ENCODE measurements around the gene DDX54. TPM values are rescaled to one million over a fixed set of nuclear protein-coding genes. Genes with fewer than 3 reads are reported as not detected.
A peak's percentile ranks its signal among the peaks of the same experiment; 100 is the strongest.

Gene DDX54
- total RNA-seq, 2 donors from 2014 or later = 37.0 to 47.6 TPM

DNA sequence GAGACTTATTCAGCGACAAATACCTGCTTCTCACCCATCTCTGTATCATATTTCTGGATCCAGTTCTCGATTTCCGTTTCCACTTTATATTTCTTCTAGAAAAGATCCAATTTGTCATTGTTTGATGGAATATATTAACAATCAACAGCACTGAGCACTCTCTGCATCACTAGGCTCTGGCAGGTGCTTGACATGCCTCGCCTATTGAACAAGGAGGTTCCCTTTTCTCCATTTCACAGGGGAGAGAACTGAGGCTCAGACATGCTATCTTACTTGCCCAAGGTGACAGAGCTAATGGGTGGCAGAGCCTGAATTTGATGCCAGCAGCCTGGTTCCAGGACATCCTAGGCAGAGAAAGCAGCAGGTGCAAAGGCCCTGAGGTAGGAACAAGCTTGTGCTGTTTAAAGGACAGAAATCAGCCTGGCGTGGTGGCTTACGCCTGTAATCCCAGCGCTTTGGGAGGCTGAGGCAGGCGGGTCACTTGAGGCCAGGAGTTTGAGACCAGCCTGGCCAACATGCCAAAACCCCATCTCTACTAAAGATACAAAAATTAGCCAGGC lies 12.3 kb upstream of the DDX54 start:
- DNase-seq (ENCODE audit: low spot score) = no peak
- intact Hi-C loops (cut with DNase I) = loop anchor here in 1 of 2 donors (10.0 kb wide), 1 partner anchor 227 kb away; the partner anchor contains the start of gene SDSL

DNA sequence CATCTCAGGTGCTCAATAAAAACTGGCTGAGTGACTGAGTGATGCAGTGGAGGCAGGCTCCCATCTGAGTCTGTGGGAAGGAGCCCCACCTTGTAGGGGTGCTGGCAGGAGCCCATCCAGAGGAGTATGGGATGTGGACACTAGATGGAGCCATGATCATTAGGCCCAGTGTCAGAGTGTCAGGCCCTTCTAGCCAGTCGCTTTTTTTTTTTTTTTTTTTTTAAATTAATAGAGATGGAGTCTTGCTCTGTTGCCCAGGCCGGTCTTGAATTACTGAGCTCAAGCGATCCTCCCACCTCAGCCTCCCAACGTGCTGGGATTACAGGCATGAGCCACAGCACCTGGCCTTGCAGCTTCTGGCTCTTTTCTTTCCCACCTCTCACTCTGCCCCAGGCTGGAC lies 11.7 kb upstream of the DDX54 start:
- intact Hi-C loops (cut with DNase I) = loop anchor here in 1 of 2 donors (10.0 kb wide), 1 partner anchor 228 kb away; the partner anchor contains the start of gene SDSL
- DNase-seq (ENCODE audit: low spot score) = peak; percentile 86

DNA sequence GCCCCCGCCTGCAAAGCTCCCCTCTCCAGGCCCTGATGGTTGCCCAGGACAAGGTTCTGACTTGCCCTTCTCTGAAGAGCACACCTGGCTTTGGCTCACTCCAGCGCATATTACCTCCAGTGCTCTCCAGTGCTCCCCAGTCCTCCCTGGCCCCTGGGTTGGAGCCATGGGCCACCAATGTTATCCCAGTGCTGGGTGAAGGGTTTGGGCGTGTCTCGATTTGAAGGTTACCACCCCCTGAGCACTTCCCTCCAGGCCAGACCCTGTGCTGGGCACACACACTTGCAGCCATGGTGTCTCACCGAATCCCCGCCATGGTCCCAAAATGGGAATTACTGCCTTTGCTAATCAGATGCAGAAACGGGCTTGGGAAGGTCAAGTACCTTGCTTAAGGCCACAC lies 11.3 kb upstream of the DDX54 start:
- intact Hi-C loops (cut with DNase I) = loop anchor here in 1 of 2 donors (10.0 kb wide), 1 partner anchor 228 kb away; the partner anchor contains the start of gene SDSL
- DNase-seq (ENCODE audit: low spot score) = no peak

DNA sequence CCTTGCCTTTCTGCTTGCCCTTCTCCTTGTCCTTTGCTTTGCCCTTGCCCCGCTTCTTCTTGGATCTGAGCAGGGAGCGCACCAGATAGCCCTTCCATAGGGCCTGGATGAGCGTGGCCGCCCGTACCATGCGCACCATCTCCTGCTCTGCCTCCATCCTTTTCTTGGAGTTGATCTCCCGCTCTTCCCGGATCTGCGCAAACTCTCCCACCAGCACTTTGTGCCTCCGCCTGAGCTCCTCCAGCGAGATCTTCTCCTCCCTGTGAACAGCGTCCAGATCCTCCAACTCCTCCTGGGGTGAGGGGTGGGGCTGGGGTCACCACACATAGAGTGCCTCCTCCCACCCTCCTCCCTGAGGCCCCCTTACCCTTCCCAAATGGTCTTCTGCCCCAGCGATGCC lies 10.3 kb upstream of the DDX54 start:
- intact Hi-C loops (cut with DNase I) = loop anchor here in 1 of 2 donors (10.0 kb wide), 1 partner anchor 229 kb away; the partner anchor contains the start of gene SDSL
- no peak for DNase-seq (ENCODE audit: low spot score)

DNA sequence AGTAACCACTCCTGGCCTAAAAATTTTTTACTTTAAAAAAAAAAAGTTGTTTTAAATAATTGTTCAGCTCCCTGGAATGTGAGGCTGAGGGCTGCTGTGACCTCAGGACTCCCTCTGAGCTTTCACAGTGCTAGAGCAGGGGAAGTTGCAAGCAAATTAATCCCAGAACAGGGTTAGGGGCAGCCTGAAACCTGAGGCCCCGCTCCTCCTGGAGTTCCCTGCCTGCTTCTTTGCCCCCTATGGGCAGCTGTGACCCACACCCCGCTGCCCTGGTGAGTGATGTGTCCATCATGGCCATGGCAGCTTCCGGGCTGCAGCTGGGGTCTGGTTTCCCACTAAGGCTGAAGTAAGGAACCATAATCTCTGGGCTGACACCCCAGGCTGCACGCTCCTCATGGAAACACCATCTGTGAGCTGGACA lies 9.7 kb upstream of the DDX54 start:
- intact Hi-C loops (cut with DNase I) = loop anchor here (5.0 to 10.0 kb wide), 2 partner anchors 227 to 230 kb away; partner anchors contain the start of gene SDSL (in 2 of the 2)
- no peak for DNase-seq (ENCODE audit: low spot score)

DNA sequence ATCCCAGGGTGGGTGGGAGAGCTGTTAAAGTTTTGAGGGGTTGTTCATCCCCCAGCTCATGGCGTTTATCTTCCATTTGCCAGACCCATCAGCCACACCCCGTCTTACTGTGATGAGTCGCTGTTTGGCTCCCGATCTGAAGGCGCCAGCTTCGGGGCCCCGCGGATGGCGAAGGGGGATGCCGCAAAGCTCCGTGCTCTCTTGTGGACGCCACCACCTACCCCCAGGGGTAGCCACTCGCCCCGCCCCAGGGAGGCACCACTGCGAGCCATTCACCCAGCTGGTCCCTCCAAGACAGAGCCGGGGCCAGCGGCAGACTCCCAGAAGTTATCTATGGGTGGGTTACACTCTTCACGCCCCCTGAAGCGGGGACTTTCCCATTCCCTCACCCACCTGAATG lies 5.9 kb upstream of the DDX54 start:
- no peak for DNase-seq (ENCODE audit: low spot score)
- intact Hi-C loops (cut with DNase I) = loop anchor here (5.0 to 10.0 kb wide), 2 partner anchors 231 to 234 kb away; partner anchors contain the start of gene SDSL (in 2 of the 2)

DNA sequence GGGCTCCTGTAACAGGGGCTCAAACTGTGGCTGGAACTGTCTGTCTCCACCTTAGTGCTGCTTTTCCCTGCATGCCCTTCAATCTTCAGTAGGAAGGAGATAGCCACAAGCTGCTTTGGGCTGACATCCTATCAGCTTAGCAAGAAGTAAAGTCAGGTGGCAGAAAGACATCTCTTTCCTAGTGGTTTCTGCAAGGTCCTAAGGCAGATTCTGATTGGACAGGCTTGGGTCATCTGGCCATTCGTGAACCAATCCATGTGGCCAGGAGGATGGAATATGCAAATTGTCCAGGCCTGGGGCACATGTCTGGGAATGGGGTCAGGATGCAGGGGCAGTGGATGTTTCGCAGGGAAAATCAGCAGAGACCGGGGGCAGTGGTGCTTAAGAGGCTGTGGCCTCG lies 5.5 kb upstream of the DDX54 start:
- intact Hi-C loops (cut with DNase I) = loop anchor here (5.0 to 10.0 kb wide), 2 partner anchors 232 to 234 kb away; partner anchors contain the start of gene SDSL (in 2 of the 2)
- DNase-seq (ENCODE audit: low spot score) = no peak

DNA sequence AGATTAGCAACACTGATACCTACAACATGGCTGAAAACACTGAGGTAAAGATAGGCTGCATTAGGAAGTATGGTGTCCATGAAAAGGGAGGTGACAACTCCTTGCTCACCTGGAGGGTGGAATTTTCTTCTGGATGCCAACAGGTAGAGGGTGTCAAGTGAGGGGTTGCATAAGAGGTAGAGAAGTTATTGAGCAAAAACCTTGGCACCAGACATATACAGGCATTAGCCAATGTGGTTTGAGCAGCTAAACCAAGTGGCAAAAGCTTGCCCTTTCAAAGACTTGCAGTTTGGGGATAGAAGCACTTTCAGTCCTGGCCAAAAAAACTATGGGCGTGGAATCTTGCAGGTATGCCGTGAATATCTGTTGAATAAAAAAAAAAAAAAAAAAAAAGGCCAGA lies 4.1 kb upstream of the DDX54 start:
- intact Hi-C loops (cut with DNase I) = no loop called here
- no peak for DNase-seq (ENCODE audit: low spot score)

DNA sequence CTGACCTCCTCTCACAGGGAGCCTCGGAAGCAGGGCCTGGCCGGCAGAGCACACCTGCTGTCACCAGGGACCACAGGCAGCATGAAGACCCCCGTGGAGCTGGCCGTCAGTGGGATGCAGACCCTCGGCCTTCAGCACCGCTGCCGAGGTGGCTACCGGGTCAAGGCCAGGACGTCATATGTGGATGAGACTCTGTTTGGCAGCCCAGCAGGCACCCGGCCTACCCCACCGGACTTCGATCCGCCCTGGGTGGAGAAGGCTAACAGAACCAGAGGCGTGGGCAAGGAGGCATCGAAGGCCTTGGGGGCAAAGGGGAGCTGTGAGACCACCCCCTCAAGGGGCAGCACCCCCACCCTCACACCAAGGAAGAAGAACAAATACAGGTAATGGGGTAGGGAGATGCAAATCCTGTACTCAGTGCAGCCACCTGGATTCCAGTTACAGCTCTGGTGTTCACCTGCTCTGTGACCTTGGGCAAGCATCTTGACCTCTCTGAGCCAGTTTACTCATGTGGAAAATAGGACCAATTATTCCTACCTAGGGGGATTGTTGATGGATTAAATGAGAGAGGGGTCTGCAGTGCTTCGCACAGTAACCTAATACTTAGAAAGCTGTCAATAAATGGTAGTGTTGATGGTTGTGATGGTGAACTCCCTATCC lies 1.5 kb upstream of the DDX54 start:
- intact Hi-C loops (cut with DNase I) = no loop called here
- DNase-seq (ENCODE audit: low spot score) = no peak

DNA sequence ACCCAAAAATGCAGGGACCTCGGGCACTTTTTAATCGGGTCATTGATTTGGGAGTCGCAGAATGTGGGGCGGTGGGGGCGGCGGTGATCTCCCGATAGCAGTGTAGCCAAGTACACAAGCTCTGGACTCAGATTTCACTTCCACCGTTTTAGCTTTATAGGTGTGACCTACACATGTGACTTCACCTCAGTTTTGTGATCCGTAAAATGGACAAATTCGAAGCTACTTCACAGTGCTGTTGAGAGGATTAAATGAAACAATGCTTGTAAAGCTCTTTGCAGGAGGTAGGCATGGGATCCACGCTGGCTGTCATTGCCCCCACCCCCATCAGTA lies 721 bp upstream of the DDX54 start:
- intact Hi-C loops (cut with DNase I) = no loop called here
- no peak for DNase-seq (ENCODE audit: low spot score)

DNA sequence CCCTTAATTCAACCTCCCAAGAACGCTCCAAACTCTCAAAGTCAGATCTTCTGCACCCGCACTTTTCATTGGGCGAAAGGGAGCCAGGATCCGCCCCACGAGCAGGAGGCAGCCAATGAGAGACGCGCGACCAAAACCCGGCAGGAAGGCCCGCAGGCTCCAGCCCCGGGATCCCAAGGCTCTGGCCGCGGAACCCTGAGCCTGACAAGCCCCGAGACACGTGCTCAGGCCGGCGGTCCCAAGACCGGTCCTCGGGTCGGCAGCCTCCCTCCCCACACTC lies 438 bp downstream of the DDX54 start:
- intact Hi-C loops (cut with DNase I) = no loop called here
- peak; percentile 97 for DNase-seq (ENCODE audit: low spot score)

DNA sequence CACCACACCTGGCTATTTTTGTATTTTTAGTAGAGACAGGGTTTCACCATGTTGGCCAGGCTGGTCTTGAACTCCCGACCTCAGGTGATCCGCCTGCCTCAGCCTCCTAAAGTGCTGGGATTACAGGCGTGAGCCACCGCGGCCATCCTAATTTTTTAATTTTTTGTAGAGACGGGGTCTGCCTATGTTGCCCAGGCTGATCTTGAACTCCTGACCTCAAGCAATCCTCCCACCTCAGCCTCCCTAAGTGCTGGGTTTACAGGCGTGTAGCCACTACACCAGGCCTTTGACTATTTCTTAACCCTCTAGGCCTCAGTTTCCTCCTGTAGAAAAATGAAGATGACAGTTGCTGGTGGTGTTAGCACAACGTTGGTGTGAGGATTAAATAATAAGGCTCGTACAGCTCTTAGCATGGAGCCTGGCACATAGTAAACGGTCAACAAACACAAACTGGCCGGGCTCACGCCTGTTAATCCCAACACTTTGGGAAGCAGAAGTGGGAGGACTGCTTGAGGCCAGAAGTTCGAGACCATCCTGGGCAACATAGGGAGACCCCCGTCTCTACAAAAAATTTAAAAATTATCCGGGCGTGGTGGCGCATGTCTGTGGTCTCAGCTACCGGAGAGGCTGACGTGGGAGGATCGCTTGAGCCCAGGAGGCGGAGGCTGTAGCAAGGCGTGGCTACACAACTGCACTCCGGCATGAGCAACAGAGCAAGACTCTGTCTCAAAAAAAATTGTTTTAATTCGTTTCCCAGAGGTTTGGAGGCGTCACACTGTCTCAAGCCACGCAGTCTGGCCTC lies 979 bp downstream of the DDX54 start:
- intact Hi-C loops (cut with DNase I) = no loop called here
- no peak for DNase-seq (ENCODE audit: low spot score)

DNA sequence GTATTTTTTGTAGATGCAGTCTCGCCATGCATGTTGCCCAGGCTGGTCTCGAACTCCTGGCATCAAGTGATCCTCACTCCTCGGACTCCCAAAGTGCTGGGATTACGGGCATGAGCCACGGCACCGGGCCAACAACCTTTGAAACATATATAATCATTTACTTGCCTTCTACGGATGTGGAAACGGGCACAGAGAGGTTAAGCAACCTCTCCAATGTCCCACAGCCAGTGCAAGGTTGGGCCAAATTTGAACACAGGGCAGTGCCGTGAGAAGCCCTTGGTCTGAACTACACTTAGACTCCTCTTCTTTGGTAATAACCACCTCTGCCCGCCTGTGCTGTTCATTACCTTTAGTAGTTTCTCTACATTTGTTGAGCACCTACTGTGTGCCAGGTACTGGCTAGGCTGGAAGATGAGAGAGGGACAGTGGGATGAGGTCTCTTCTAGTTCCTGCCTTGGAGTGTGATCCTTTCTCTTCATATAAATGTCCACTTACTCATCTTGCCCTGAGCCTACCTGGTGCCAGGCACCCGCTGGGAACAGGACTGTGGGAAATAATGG lies 2.2 kb downstream of the DDX54 start:
- no peak for DNase-seq (ENCODE audit: low spot score)
- intact Hi-C loops (cut with DNase I) = no loop called here

DNA sequence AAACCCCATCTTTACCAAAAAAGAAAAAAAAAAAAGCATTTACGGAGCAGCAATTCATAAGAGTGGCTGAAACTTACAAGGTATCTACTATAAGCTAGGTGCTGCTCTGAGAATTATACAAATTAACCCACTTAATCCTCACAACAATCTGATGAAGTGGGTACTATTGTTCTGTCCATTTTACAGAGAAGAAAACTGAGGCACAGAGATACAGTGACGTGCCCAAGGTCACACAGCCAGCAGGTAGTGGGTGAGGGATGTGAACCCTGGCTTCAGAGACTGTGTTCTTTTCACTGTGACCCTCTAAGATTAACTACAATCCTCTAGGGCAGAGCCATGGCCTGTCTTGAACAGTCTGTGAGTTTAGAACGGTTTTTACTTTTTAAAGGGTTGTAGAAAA lies 3.3 kb downstream of the DDX54 start:
- DNase-seq (ENCODE audit: low spot score) = no peak
- intact Hi-C loops (cut with DNase I) = no loop called here

DNA sequence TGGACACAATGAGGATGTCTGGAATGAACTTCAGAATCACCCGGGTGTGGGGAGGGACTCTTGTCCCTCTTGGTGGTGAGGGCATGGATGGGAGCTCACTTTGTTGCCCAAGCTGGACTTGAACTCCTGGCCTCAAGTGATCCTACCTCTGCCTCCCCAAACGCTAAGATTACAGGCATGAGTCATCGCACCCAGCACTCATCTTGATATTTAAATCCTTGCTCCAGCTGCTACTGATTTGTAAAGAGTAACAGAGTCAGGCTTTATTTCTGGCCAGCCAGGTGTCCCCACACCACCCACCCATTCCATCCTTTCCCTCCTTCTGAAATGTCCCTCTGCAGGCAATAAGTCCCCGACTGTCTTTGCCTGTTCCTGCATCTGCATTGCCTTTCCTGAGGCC lies 4.9 kb downstream of the DDX54 start:
- DNase-seq (ENCODE audit: low spot score) = no peak
- intact Hi-C loops (cut with DNase I) = no loop called here

DNA sequence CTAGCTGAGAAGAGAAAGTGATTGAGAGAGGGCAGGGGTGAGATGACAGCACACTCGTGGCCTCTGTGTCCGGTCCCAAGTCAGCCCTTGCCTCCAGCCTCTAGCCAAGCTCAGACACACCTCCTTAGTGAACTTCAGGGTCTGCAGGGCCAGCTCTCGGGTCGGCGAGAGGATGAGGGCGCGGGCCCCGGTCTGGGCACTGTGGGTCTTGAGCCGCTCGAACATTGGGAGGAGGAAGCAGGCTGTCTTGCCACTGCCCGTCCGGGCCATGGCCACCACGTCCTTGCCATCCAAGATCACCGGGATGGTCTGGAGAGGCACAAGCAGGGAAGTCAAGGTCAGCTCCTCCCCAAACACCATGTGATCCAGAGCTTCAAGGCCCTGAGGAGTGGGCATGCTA lies 6.3 kb downstream of the DDX54 start:
- intact Hi-C loops (cut with DNase I) = no loop called here
- DNase-seq (ENCODE audit: low spot score) = no peak

DNA sequence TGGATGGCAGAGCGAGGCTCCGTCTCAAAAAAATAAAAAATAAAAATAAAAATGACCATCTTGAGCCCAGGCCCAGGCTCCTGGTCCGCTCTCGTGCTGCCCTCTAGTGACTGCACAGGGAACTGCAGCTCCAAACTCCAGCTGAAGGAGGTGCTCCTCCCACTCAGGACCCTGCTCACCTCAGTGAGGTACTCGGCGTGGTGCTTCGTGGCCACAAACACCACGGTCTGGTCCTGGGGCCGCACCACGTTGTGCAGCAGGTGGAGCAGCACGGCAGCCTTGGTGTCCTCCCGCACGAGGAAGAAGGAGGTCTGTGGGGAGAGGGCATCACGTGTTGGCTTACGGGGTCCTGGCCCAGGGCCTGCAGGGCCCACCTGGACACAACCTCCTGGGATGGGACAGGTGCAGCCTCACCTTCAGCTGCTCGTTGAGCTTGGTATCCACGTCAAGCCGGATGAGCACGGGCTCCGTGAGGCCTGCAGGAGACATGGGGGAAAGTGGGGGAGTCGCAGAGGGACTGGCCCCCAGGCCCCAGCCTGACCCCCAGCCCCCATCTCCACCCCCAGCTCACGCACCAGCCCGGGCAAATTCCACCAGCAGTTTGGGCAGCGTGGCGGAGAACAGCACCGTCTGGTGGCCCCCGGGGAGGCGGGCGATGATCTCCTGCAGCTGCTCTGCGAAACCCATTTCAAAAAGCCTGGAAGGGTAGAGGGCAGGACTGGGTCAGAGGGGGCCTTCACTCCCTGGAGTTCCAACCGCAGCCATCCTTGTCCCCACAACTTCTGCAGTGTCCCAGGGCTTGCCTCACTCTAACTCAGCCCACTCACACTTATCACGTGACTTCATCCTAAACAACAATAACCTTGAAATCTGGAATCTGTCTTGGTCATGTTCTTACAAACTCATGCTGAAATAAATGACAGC lies 10.6 kb downstream of the DDX54 start:
- intact Hi-C loops (cut with DNase I) = no loop called here

DNA sequence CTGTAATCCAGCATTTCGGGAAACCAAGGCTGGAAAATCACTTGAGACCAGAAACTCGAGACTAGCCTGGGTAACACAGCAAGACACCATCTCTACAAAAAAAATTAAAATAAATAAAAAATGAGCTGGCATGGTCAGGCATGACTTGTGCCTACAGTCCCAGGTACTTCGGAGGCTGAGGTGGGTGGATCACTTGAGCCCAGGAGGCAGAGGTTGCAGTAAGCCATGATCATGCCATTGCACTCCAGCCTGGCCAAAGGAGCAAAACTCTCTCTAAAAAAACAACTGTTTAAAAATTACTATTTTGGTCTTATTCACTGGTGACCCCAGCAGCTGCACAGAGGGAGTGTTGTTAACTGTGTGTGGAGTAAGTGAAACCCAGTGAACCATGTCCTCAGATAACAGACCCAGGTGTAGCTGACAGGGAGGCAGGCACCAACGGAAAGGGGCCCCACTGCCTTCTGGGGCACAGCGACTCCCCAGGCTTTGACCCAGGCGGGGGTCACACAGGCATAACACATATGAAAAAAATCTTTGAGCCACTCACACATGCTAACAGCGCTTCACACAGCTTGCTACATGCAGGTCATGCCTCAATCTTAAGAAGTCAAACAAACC lies 12.1 kb downstream of the DDX54 start:
- intact Hi-C loops (cut with DNase I) = no loop called here
- no peak for DNase-seq (ENCODE audit: low spot score)

More for the DNA sequence above, 10.6 kb downstream of the DDX54 start:
- DNase-seq (ENCODE audit: low spot score) = peak; percentile 93

DNA sequence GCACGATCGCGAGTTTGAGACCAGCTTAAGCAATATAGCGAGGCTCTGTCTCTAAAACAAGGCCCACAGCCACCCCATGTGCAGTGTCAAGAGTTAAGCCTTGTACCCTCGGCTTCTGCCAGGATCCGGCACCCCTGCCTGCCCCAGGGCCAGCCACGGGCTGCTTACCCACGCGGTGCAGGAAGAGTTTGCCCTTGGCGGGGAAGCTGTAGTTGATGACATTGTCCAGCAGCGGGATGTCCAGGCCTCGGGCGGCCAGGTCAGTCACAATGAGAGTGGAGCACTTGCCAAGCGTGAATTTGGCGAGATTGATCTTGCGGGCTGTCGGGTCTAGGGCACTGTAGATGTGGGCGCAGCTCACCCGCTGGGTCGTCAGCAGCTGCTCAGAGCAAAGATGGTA lies 13.1 kb downstream of the DDX54 start:
- peak; percentile 79 for DNase-seq (ENCODE audit: low spot score)
- intact Hi-C loops (cut with DNase I) = no loop called here
